ENCODE data around the gene PCDHB16.
"Not testable (repeated sequence)": the region's sequence is repeated elsewhere in the genome, so short reads cannot be mapped to it uniquely, and the experiment has no call there.

PCDHB16 gene

GRCh38 chr5:141184117-141184855, 2.1 kb downstream of the PCDHB16 start:
- not testable (repeated sequence) for DNase-seq (ENCODE audit: low read depth)

- DNase-seq (ENCODE audit: low read depth), result no peak
Observed at GRCh38 chr5:141186897-141187512, 4.8 kb downstream of the PCDHB16 start, which contains the start of gene PCDHB9. PCDHB9 (plus strand) TSS chr5:141187161; CDS start chr5:141187319, 158 bp downstream.

DNA sequence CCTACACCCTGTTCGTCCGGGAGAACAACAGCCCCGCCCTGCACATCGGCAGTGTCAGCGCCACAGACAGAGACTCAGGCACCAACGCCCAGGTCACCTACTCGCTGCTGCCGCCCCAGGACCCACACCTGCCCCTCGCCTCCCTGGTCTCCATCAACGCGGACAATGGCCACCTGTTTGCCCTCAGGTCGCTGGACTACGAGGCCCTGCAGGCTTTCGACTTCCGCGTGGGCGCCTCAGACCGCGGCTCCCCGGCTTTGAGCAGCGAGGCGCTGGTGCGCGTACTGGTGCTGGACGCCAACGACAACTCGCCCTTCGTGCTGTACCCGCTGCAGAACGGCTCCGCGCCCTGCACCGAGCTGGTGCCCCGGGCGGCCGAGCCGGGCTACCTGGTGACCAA, 6.5 kb downstream of the PCDHB16 start:
- not testable (repeated sequence) for DNase-seq (ENCODE audit: low read depth)

DNA sequence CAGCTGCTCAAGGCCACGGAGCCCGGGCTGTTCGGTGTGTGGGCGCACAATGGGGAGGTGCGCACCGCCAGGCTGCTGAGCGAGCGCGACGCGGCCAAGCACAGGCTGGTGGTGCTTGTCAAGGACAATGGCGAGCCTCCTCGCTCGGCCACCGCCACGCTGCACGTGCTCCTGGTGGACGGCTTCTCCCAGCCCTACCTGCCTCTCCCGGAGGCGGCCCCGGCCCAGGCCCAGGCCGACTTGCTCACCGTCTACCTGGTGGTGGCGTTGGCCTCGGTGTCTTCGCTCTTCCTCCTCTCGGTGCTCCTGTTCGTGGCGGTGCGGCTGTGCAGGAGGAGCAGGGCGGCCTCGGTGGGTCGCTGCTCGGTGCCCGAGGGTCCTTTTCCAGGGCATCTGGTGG, 6.9 kb downstream of the PCDHB16 start:
- DNase-seq (ENCODE audit: low read depth), result not testable (repeated sequence)

- no peak for DNase-seq (ENCODE audit: low read depth)
Observed at GRCh38 chr5:141192110-141192725, 10.0 kb downstream of the PCDHB16 start, which contains the start of gene PCDHB10. PCDHB10 (plus strand) TSS chr5:141192353; CDS start chr5:141192553, 200 bp downstream.

DNA sequence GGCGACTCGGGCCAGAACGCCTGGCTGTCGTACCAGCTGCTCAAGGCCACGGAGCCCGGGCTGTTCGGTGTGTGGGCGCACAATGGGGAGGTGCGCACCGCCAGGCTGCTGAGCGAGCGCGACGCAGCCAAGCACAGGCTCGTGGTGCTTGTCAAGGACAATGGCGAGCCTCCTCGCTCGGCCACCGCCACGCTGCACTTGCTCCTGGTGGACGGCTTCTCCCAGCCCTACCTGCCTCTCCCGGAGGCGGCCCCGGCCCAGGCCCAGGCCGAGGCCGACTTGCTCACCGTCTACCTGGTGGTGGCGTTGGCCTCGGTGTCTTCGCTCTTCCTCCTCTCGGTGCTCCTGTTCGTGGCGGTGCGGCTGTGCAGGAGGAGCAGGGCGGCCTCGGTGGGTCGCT, 12.1 kb downstream of the PCDHB16 start:
- not testable (repeated sequence) for DNase-seq (ENCODE audit: low read depth)

DNA sequence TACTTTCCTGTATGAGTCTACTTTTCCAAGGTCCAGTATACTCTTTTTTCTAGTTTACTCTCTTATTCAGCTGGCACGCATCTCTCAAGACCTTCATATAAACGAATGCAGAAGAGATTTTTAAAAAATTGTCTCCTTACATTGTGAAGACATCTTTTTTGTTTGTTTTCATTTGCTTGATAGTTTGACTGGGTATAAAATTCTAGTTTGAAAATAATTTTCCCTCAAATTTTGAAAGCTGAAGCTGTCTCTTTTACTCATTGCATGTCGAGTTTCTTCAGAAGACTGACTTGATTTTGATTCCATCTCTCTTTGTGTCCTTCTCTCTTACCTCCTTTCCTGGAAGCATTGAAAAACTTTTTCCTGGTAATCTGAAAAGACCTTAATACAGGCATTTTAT, 14.2 kb downstream of the PCDHB16 start:
- DNase-seq (ENCODE audit: low read depth), result no peak

- no peak for DNase-seq (ENCODE audit: low read depth)
Observed at GRCh38 chr5:141199359-141200235, 17.4 kb downstream of the PCDHB16 start, which contains the start of gene PCDHB11. PCDHB11 (plus strand) TSS chr5:141199627; CDS start chr5:141199775, 148 bp downstream.

- not testable (repeated sequence) for DNase-seq (ENCODE audit: low read depth)
Observed at GRCh38 chr5:141201126-141201525, 18.9 kb downstream of the PCDHB16 start.

DNA sequence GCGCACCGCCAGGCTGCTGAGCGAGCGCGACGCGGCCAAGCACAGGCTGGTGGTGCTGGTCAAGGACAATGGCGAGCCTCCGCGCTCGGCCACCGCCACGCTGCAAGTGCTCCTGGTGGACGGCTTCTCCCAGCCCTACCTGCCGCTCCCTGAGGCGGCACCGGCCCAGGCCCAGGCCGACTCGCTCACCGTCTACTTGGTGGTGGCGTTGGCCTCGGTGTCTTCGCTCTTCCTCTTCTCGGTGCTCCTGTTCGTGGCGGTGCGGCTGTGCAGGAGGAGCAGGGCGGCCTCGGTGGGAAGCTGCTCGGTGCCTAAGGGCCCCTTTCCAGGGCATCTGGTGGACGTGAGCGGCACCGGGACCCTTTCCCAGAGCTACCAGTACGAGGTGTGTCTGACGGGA, 19.5 kb downstream of the PCDHB16 start:
- DNase-seq (ENCODE audit: low read depth), result not testable (repeated sequence)

GRCh38 chr5:141208478-141208877, 26.3 kb downstream of the PCDHB16 start, which contains the start of gene PCDHB12:
PCDHB12 (plus strand) TSS chr5:141208719; CDS start chr5:141208908, 189 bp downstream.
- no peak for DNase-seq (ENCODE audit: low read depth)

DNA sequence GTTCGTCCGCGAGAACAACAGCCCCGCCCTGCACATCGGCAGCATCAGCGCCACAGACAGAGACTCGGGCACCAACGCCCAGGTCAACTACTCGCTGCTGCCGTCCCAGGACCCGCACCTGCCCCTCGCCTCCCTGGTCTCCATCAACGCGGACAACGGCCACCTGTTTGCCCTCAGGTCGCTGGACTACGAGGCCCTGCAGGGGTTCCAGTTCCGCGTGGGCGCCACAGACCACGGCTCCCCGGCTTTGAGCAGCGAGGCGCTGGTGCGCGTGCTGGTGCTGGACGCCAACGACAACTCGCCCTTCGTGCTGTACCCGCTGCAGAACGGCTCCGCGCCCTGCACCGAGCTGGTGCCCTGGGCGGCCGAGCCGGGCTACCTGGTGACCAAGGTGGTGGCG, 28.1 kb downstream of the PCDHB16 start:
- DNase-seq (ENCODE audit: low read depth), result not testable (repeated sequence)

DNA sequence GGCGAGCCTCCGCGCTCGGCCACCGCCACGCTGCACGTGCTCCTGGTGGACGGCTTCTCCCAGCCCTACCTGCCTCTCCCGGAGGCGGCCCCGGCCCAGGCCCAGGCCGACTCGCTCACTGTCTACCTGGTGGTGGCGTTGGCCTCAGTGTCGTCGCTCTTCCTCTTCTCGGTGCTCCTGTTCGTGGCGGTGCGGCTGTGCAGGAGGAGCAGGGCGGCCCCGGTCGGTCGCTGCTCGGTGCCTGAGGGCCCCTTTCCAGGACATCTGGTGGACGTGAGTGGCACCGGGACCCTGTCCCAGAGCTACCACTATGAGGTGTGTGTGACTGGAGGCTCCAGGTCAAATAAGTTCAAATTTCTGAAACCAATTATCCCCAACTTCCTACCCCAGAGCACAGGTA, 28.7 kb downstream of the PCDHB16 start:
- DNase-seq (ENCODE audit: low read depth), result not testable (repeated sequence)

GRCh38 chr5:141213656-141214339, 31.6 kb downstream of the PCDHB16 start, which contains the start of gene PCDHB13:
PCDHB13 (plus strand) TSS chr5:141213919; CDS start chr5:141214124, 205 bp downstream.
- DNase-seq (ENCODE audit: low read depth), result not testable (repeated sequence)

DNA sequence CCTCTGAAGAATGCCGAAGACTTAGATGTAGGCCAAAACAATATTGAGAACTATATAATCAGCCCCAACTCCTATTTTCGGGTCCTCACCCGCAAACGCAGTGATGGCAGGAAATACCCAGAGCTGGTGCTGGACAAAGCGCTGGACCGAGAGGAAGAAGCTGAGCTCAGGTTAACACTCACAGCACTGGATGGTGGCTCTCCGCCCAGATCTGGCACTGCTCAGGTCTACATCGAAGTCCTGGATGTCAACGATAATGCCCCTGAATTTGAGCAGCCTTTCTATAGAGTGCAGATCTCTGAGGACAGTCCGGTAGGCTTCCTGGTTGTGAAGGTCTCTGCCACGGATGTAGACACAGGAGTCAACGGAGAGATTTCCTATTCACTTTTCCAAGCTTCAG, 32.4 kb downstream of the PCDHB16 start:
- not testable (repeated sequence) for DNase-seq (ENCODE audit: low read depth)

GRCh38 chr5:141215504-141215903, 33.3 kb downstream of the PCDHB16 start:
- DNase-seq (ENCODE audit: low read depth), result not testable (repeated sequence)

- DNase-seq (ENCODE audit: low read depth), result not testable (repeated sequence)
Observed at GRCh38 chr5:141216035-141216434, 33.8 kb downstream of the PCDHB16 start.

DNA sequence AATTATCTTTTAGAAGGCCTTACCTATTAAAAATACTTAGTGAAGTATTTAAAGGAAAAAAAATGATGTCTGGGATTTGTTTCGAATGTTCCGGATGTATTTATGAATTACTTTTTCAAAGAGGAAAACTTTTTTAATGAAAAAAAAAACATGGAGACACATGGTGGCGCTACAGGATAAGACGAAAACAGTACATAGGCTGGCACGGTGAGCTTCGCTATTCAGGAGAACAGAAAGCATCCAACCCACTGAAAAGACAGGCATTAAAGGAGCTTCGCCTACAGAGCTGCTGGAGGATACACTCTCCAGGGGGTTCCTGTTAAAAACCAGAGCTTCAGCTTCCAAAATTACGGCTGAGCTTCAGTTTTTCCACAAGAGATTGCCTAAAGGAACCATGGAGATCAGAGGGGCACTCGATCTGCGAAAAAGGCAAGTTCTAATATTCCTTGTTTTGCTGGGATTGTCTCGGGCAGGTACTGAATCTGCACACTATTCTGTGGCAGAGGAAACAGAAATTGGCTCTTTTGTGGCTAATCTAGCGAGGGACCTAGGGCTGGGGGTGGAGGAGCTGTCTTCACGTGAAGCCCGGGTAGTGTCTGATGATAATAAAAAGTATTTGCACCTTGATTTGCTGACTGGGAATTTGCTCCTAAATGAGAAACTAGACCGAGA, 41.1 kb downstream of the PCDHB16 start, which contains the start of gene PCDHB14:
Gene PCDHB14 (plus strand): TSS at position 232 of the 672 bp plus-strand sequence. CDS start 163 bp downstream, at position 395.
- no peak for DNase-seq (ENCODE audit: low read depth)

- DNase-seq (ENCODE audit: low read depth), result not testable (repeated sequence)
Observed at GRCh38 chr5:141224844-141225243, 42.7 kb downstream of the PCDHB16 start.

- DNase-seq (ENCODE audit: low read depth), result not testable (repeated sequence)
Observed at GRCh38 chr5:141225421-141225820, 43.2 kb downstream of the PCDHB16 start.

Measured in activated T-cell treated with anti-CD3 and anti-CD28 coated beads for 1 hour (primary cell).